ENCODE measurements around the gene ATOX1.
"Not testable (repeated sequence)": the region's sequence is repeated elsewhere in the genome, so short reads cannot be mapped to it uniquely, and the experiment has no call there.

ATOX1 gene

DNA sequence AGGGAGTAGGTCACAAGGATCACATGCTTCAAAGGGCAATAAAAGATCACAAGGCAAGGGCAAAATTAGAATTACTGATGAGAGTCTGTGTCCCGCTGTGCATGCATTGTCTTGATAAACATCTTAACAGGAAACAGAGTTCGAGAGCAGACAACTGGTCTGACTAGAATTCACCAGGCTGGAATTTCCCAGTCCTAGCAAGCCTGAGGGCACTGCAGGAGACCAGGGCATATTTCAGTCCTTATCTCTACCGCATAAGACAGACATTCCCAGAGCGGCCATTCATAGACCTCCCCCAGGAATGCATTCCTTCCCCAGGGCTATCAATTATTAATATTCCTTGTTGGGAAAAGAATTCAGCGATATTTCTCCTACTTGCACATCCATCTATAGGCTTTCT lies 28.8 kb downstream of the ATOX1 start:
- DNase-seq = not testable (repeated sequence)

DNA sequence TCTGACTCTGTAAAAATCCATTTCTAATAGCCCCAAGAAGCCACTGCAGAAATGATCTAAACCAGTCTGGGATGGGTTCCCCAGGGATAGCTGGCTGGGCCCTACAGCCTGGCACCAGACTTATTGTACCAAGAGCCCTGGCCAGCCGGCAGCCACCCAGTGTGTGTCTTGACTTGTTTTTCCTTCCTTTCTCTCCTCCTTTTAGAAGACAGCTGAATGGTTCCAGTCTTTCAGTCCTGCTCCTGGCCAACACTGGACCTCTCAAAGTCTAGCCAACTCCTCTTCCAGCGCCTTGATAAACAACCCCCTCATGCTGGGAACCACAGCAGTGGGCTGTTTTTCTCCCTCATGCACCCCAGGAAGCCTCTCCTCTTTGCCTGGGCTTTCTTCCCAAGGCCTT lies 34.1 kb downstream of the ATOX1 start:
- no peak for DNase-seq

DNA sequence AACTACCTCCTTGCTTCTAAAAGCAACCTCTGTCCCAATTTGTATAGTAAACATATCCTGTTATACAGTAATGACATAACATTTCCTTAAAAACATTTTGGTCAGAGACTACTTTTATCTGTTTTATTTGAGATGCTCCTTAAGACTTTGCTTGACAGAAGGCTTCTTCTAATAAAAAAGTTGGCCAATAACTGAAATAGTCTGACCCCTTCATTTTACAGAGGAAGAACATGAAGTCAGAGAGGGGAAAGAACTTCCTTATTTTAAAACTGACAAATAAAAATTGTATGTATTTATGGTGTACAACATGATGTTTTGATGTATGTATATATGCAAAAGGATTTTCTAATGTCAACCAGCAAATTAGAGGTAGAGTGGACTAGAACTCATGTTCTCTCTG lies 35.9 kb downstream of the ATOX1 start:
- DNase-seq = peak; percentile 20

DNA sequence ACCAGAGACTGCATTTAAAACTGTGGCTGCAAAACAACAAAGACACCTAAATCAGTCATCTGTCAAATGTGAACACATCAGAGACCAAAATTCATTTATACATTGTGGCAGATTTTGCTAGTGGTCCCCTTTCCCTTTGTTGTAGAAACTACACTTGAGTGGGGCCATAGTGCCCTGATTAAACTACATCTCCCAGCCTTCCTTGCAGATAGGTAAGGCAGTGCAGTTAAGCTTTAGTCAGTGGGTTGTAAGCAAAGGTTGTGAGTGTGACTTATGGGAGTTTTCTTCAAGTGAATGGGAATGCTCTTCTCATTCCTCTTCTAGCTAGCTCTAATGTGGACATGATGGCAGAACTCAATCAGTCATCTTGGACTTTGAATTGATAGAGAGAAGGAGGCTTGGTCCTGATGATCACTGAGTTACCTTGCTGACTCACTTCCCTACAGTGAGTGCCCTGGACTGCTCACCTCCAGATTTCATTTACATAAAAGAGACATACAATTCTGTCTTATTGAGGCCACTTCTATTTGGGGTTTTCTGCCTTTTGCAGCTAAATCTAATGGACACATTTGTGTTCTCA lies 36.5 kb downstream of the ATOX1 start:
- no peak for DNase-seq

DNA sequence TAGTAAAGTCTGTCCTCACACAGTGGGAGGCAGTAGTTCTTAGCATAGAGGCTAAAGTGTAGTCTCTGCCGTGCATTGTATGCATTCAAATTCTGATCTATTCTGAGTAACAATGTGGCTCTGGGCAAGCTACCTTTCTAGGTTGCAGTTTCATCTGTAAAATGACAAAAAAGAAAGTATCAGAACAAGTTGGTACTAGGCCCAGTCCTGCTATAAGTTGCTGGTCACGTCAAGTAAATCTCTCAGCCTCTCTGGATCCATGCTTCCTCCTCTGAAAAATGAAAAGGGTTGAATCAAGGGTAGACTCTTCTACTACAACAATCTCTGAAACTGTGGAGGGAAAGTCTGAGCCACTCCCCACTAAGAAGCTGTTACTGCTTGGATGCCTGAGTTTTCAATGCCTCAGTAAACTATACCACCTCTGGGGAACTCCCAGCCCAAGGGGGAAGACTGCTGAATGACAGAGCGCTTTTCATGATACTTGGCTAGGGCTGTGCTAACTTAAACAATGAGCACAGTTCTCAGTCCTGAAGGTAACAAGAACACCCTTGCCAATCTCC lies 37.3 kb downstream of the ATOX1 start:
- DNase-seq = no peak

DNA sequence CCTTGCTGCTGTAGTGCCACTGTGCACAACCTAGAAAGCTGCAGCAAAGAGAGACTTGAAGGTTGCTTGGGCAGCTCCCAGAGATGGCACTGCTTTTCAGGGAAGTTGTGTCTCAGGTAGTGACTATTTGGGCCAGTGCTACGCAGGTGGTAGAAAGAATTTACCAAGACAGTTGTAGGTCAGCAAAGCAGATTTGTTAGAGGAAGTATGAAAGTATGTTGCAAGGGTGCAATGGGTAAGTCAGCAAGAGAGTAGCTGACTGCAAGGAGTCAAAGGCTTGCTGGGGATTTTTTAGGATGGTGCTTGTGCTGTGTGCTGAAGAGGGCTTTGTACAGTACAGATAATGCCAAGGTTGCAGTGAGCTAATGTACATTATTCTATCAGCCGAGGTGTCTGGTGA lies 38.2 kb downstream of the ATOX1 start:
- no peak for DNase-seq

DNA sequence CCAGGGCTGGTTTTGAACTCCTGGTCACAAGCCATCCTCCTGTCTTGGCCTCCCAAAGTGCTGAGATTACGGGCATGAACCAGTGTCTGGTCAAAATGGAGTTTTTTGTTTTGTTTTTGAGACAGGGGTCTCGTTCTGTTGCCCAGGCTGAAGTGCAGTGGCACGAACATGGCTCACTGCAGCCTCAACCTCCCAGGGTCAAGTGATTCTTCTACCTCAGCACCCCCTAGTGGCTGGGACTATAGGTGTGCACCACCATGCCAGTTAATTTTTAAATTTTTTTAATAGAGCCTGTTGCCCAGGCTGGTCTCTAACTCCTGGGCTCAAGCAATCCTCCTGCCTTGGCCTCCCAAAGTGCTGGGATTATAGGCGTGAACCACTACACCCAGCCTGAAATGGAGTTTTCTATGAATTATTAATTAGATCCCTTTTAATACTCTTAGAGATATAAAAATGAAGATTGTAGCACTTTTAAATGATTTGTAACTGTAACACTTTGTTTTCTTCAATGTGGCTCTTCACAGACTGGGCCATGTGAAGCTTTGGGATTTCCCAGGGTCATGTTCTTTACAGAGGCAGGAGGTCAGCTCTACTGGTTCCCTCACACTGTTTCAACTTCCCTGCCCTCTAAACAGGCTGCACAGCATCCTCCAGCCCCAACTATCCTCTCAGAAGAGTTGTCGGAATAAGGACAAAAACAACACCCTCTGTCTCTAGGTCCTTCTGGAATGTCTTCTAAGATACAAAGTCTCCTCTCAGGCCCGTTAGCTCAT lies 39.0 kb downstream of the ATOX1 start:
- DNase-seq = no peak

DNA sequence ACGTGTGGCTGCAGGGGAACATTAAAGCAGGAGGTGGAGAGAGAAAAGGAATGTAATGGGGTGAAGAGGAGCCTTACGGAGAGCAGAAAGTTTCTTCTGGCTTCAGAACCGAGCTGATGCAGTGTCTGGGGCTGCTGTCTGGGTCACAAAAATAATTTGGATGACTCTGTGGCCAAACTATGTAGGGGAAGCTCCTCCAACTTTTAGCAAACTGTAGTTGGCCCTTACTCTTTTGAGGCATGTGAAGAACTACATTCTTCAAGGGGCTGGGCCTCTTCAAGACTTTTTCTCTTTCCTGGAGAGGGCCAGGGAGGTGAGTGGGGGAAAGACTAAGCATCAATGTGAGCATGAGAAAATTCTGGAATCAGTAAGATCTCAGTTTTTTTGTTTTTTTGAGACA lies 39.8 kb downstream of the ATOX1 start:
- DNase-seq = no peak

DNA sequence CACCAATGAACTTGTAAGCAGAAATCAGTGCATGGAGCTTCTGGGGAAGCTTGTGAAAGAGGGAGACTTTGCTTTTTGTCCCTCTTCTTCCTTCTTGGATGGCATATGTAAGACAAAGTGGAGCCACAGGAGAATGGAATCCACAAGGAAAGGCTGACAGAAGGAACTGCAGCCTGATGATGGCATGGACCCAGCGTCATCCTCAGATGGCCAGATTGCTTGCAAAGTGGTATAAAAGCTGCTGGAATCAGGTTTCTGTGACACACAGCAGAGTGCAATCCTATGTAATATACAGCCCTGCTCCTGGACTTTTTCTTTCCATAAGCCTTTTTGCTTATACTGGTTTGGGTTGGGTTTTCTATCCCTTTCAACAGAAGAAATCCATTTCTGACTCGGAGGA lies 40.3 kb downstream of the ATOX1 start:
- no peak for DNase-seq

DNA sequence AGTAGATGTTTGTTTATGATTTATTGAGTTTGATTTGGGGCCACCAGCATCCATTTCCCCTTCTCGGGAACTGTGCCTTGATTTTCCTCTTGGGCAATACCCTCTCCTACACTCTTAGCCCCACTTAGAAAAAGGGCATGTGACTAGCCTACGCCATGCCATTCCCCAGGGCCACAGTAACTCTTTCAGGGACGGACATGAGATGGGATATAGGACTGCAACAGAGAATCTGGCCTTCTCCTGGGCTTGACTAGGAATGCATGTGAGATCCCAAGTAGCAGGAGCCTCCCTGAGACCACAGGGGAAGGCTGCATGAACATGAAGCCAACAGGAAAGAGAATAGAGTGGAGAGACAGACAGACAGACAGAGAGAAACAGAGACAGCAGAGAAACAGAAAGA lies 41.0 kb downstream of the ATOX1 start:
- DNase-seq = no peak

DNA sequence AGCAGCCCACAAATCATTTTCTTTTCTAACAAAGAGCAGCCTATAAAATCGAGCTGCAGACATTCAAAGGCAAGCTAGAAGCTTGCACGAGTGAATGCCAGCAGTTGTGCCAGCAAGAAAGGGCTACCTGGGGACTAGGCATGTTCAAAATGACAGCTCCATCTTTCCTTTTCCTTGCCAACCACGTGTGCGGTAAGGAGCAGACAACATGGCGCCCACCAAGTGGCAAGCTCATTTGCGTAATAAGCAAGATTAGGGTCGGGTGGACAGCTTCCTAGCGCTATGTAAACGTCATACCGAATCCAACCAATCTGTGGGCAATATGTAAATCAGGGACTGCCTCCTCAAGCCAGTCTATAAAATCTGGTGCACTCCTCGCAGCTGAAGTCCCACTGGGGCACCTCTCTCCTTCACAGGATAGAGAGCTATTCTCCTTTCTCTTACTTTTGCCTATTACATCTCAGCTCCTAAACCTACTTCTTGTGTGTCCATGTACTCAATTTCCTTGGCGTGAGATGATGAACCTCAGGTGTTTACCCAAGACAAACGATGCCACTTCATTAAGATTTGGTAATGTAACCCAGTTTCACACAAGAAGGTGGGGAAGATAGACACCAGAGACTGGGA lies 49.2 kb downstream of the ATOX1 start:
- DNase-seq = no peak

DNA sequence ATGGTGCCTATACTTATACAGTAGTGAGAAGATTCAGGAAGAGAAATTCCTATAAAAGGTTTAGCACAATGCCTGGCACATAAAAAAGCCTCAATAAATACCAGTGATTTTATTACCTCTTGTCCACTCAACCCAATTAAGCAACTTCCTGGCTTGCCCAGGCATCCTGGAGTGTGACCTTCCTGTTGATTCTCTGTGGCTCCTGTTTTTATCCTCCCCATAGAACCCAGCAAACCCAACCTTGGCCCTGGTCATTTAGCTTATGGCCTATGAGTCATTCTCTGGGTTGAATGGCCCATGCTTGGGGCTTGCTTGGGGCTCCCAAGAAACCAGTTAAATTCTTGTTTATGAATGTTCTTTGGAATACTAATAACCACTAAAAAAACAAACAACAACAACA lies 50.3 kb downstream of the ATOX1 start:
- DNase-seq = no peak

DNA sequence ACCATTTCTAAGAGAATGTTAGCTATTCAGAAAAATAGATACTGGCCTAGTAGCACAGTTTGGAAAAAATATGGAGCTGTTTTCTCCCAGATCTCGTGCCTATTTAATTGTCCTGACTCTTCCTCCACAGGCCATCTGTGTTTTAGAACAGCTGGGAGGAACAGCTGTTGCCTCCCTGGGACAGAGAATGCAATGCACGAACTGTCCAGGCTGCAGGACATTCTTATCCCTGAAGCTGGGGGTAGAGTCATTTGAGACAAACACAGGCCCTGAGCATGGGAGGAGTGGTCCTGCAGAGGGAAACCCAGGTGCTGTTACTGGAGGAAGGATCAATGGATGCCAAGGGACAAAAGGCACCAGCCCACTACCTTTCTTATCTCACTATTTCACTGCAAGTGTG lies 50.9 kb downstream of the ATOX1 start:
- no peak for DNase-seq

DNA sequence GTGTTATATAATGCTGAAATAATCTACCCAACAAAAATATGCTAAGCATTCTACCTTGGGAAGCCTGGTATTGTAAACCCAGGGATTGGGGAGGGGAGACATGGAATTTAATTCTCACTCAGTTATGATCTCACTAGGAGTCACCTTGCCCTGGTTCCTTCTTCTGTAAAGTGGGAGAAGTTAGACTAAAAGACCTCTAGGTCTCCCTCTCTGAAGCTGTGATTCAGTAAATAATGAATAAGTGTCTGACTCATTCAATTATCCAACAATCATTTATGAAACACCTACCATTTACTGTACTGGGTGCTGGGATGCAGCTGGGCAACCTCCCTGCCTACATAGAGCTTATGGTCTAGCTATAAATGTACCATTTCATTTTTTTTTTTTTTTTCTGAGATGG lies 51.5 kb downstream of the ATOX1 start:
- no peak for DNase-seq

DNA sequence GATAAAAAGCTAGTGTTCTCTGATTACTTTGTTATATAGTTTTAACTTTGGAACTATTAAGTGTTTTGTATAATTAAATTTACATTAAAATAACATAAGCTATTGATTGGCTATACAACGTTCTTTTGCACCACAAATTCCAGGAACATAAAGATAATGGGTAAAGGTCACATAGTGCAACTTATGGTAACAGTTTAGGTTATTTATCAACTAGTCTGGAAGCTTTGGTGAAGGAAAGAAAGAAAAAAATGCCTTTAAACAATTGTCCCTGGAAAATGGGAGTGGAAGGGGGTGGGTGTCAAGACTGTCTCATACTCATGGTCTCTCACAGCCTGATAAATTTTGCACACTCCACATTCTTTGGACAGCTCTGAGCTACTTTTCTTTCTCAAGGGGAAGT lies 54.7 kb downstream of the ATOX1 start:
- no peak for DNase-seq

DNA sequence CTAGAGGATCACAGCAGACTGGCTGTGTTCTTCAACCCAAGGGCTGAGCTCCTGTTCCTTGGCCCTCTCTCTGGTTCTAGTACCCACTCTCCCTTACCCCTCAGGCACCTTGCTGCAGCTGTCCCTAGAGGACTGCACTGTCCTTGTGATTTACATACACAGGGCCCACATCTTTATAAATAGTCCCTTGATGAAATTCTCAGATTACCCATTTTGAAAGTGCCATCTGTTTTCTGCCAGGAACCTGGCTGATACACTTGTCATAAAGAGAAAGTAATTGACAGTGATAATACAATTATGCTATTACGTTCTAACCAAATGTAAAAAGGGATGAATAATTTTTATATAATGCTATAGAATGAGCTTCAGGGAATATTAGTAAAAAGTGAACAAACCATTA lies 55.2 kb downstream of the ATOX1 start:
- DNase-seq = no peak

DNA sequence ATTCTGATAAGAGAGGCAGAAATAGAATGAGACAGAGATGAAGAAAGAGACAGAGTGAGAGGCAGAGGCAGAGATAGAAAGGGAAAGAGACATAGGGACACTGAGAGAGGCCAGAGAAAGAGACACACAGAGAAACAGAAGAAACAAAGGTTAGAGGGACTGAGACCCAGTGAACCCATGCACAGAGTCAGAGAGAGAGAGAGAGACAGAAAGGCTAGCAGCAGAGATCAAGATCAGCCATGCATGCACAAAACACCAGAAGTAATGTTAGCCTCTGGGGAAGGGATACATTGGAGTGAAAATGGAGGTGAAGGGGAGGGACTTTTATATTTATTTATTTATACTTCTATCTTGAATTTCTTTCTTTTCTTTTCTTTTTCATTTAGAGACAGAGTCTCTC lies 57.6 kb downstream of the ATOX1 start:
- DNase-seq = no peak

DNA sequence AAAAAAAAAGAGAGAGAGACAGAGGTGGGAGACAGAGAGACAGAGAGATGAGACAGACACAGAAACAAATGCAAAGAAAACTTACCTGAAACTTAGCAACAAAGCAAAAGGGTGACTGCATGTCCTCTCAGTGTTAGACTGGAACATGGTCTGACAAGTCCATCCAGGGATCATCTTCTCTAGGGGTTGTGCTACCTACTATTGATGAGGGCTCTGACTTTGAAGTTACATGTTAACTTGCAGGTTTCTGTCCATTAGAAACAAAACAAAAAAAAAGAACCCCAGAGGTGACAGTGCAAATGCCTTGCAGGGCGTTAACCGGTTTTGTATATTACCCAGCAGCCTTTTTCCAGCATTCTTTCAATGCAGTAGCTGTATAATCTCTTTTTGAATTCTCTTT lies 58.1 kb downstream of the ATOX1 start:
- no peak for DNase-seq

DNA sequence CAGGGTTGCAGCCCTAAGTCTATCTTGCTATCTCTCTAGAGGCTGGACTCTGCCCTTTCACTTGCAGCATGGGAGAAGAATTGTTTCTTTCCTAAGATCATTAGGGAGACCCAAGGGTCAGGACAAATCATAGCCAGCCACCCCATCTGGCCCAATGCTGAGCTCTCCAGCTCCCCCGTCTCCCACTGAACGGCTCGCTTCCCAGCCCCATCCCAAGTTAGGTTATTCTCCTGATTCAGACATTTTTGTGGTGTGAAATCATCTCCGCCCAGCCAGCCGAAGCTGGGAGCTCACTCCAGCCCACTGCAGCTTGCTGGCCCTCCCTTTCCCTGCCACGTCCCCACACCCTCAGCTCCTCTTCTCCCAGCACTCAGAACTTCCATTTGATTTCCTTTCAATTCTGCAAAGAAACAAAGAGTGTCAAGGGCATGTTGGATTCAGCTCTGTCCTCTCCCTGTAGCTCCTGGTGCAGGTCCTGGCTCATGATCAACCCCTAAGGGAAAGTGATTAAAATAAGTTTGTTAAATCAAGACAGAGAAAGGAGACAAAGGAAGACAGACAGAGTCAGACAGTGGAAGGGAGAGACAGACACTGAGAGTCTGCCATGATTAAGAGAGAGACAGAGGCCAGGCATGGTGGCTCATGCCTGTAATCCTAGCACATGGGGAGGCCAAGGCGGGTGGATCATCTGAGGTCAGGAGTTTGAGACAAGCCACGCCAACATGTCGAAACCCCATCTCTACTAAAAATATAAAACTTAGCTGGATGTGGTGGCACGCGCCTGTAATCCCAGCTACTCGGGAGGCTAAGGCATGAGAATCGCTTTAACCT lies 59.1 kb downstream of the ATOX1 start:
- no peak for DNase-seq

DNA sequence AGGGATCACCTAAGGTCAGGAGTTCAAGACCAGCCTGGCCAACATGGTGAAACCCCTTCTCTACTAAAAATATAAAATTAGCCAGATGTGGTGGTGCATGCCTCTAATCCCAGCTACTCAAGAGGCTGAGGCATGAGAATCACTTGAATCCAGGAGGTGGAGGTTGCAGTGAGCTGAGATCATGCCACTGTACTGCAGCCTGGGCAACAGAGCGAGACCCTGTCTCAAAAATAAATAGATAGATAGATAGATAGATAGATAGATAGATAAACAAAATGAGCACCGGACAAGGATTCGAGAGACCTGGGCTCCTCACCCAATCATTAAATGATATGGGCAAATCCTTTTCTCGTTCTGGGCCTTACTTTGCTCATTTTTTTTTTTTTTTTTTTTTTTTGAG lies 60.4 kb downstream of the ATOX1 start:
- not testable (repeated sequence) for DNase-seq

DNA sequence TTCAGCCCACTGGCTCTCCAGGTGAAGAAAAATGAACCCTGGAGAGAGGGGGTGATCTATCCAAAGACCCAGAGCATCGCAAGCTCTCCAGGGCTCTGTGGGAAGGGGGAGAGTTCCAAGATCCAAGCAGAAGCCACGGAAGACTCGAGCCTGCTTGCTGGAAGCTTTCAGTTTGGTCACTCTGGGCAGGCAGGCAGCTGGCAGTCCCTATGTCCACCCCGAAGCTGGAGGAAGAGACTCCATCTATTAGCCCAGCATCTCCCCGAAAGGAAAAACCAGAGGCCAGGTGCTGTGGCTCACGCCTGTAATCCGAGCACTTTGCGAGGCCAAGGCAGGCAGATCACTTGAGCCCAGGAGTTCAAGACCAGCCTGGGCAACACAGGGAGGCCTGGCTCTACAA lies 61.0 kb downstream of the ATOX1 start:
- DNase-seq = no peak

DNA sequence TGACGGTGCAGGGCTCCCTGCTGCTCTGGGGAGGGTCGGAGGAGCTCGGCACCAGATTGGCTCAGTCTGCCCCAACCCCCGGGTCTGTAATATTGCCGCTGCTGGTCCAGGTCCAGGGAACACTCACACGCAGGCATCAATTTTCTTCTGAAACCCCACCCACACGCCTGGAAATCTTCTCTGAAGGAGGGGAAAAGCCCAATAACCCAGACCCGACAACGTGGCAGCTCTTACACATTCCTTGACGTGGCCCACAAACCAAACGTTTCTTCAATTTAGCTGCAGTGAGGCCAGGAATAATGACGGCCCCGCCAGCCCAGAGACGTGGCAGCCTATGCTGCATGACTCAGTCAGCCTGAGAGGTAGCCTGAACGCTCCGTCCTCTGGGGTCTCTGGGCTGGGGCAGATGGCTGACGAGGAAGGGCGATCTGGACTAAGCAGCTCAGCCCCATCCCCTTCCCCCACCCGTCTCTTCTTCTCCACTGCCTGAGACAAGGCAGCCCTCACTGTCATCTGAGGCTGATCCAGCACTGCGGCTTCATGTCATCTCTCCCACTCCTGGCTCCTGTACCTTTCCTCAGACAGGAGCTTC lies 61.9 kb downstream of the ATOX1 start:
- DNase-seq = no peak

DNA sequence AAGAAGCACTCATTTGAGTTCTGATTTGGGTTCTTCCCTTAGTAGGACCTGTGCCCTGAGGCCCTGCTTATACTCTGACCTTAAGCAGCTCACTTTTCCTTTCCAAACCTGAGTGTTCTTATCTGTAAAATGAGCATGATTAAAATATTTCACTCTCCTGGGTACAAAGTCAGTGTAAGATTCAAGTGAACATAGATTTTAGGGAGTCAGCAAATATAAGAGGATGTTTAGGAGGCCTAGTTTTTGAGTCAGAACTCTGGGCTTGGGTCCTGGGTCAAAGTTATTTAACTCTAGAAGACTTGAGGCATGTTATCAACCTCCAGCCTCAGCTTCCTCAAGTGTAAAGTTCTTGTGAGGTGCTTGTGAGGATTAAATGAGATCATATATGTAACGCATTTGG lies 63.0 kb downstream of the ATOX1 start:
- DNase-seq = no peak

Data from GF-D8 (cell line).